GM18951 (cell line): ENCODE results near the gene CARD9.
"Not testable (repeated sequence)": the region's sequence is repeated elsewhere in the genome, so short reads cannot be mapped to it uniquely, and the experiment has no call there.

Source experiments
- POLR2A ChIP-seq: IDR thresholded peaks from 4 replicates; pipeline ENCODE4 v1.6.1; 2011; ENCODE audit warnings: mild to moderate bottlenecking; ENCODE audit not compliant: insufficient read length, insufficient read depth; ENCODE audit errors: extremely low read depth
- in situ Hi-C: fragments of 300-500 bp; cut with MboI; formaldehyde crosslinking; loops from one replicate; pipeline ENCODE4 v1.12.0; 2022; ENCODE audit warnings: low sequenced_read_pairs, mixed read lengths, inconsistent platforms; ENCODE audit not compliant: unreplicated experiment

CARD9 gene

DNA sequence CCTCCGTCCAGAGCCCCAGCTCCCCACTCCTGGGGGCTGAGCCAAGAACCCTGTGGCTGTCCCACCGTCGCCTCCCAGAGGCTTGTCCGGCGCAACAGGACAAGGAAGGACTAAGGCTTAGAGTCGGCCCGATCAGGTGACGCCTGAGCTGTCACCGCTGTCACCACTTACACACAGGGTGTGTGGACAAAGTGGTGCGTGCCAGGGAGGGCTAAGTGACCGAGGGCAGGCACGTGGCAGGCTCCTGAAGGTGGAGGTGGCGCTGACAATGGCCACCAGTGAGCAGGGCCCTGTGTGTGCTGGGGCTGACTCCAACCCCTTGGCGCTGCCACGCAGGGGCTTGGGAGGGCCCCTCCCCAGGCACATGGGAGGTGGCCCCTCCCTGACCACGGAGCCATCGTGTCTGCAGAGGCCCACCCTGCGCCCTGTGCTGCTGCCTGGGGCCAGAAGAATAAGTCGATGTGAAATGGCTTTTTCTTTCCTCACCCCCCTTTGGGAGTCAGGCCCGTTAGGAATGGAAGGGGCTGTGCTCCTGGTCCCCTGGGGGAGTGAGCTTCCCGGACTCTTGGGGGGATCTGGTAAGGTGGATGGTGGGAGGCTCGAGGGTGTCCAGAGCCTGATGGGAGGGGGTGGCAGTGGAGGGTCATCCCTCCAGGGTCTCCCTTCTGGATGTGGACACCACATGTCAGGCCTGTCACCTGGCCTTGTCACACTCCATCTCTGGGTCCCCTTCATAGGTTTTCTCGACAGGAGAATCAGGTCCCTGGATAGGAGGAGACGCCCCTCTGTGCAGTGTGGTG lies 48.8 kb downstream of the CARD9 start:
- in situ Hi-C loops, result no loop called here
- TF ChIP-seq POLR2A, result no peak

DNA sequence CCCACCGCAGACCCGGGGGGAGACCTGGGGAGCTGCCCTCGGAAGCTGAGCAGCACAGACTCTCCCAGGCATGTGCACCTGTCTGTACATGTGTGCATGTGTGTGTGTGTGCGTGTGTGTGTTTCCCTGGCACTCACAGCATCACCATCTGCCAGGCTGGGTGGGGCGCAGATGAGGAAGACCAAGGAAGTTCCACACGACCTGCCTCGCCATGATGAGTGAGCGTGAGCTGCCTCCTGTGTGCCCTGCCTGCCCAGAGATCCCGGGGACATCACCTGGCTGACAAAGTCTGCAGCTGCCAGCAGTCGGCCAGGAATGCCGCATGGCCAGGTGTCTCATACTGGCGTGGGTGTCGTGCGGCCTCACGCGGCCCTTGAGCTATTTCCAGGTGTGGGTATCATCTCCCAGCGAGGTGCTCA lies 50.1 kb downstream of the CARD9 start:
- in situ Hi-C loops, result no loop called here
- no peak for TF ChIP-seq POLR2A

DNA sequence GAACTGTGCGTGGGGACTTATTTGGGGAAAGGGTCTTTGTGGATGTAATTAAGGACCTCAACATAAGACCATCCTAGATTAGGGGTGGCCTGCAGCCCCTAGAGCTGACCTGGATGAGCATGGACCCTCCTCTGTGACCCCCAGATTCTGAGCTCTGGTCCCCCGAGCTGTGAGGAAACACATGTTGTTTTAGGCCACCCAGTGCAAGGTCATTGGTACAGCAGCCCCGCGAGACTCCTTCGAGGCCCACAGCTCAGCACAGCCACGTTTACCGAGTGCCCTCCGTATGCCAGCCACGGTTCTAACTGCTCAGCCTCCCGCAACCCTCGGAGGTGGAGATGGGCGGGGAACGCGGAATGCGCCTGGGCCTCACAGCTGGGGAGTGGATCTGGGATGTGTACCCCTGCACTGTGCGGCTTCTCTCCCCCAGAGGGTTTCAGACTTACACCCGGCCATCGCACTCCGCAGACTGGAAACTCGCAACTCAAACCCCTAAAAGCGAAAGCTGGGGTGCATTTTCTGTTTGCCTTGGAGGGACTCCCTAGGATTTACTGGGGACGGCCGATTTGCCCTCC lies 50.6 kb downstream of the CARD9 start:
- in situ Hi-C loops, result no loop called here
- no peak for TF ChIP-seq POLR2A

DNA sequence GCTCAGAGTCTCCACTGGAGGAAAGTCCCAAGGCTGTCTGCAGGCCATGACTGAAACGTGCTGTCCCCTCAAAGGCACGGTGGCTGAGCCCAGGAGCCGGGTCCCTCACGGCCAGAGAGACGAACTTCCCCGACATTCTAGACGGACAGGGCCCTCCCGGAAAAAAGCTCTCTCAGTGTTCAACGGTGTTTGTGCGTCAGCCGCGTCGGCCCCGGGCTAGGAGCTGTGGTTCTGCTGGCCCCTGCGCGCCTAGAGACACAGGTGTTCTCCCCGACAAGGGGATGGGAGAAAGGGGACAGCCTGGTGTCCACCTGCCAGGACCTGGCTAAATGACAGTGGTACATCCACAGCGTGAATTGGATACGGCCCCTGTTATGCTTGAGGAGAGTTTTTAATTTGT lies 51.9 kb downstream of the CARD9 start:
- TF ChIP-seq POLR2A, result no peak
- in situ Hi-C loops, result no loop called here

DNA sequence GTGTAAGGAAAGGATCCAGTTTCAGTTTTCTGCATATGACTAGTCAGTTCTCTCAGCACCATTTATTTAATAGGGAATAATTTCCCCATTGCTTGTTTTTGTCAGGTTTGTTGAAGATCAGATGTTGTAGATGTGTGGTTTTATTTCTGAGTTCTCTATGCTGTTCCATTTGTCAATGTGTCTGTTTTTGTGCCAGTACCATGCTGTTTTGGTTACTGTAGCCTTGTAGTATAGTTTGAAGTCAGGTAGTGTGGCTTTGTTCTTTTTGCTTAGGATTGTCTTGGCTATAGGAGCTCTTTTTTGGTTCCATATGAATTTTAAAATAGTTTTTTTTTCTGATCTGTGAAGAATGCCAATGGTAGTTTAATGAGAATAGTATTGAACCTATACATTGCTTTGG lies 52.5 kb downstream of the CARD9 start:
- in situ Hi-C loops, result not testable (repeated sequence)

DNA sequence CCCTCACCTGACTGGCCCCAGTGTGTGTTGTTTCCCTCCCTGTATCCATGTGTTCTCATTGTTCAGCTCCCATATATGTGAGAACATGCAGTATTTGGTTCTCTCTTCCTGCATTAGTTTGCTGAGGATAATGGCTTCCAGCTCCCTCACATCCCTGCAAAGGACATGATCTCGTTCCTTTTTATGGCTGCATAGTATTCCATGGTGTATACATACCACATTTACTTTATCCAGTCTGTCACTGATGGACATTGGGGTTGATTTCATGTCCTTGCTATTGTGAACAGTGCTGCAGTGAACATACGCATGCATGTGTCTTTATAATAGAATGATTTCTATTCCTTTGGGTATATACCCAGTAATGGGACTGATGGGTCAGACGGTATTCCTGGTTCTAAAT lies 53.5 kb downstream of the CARD9 start:
- in situ Hi-C loops, result not testable (repeated sequence)

DNA sequence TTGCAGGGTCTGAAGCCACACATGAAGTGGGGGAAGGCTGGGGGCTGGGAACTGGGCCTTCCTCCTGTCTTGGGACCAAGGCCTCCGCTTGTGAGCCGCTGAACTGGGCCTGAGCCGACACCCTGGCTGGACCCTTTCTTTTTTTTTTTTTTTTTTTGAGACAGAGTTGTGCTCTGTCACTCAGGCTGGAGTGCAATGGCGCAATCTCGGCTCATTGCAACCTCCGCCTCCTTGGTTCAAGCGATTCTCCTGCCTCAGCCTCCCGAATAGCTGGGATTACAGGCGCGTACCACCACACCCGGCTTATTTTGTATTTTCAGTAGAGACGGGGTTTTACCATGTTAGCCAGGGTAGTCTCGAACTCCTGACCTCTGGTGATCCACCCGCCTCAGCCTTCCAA lies 54.2 kb downstream of the CARD9 start:
- in situ Hi-C loops, result not testable (repeated sequence)

DNA sequence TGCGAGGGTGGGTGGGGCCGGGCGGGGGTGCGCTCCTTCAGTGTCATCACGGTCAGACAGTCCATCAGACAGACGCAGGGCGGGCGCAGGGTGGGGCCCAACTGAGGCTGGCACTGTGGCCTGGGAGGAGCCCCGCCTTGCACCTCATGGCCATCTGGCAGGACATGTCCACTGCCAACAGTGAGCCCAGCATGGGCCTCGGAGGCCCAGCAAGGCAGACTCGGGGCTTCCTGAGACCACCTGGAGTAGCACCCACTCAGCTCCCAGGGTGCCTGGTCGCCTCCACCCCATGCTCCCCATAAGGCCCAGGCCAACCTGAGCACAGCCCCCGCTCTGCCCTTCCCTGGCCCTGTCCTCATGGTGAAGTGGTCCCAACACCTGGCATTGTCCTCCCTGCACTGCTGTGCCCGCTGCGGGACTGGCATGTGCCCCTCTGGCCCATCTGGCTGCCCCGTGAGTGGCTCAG lies 54.7 kb downstream of the CARD9 start:
- no peak for TF ChIP-seq POLR2A
- in situ Hi-C loops, result no loop called here

DNA sequence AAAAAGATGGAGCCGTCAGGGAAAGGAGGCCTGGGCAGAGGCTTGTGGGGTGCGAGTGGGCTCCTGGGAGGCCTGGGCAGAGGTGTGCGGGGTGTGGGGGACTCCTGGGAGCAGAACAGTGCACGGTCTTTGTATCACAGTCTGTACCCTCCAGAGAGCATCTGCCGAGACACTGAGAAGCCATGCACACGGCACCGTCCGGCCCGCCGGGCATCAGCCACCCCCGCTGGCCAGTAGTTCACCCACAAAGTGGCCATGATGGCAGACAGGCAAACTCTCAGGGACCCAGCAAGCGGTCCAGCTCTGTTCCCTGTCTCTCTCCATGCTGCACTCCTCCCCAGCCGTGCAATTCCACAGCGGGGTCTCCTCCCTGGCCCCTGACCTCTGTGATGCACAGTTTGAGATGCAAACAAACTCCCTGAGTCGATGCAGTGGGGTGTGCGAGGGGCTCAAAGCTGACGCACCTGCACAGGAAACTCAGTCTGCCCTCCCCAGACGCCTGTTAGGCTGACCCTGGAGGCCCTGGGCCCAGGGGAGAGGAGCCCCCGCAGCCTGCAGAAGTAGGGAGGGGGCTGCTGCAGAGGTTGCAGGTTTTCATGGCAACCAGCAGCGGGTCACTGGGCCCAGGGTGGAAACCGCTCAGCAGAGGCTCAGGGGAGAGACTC lies 55.2 kb downstream of the CARD9 start:
- in situ Hi-C loops, result no loop called here
- no peak for TF ChIP-seq POLR2A

DNA sequence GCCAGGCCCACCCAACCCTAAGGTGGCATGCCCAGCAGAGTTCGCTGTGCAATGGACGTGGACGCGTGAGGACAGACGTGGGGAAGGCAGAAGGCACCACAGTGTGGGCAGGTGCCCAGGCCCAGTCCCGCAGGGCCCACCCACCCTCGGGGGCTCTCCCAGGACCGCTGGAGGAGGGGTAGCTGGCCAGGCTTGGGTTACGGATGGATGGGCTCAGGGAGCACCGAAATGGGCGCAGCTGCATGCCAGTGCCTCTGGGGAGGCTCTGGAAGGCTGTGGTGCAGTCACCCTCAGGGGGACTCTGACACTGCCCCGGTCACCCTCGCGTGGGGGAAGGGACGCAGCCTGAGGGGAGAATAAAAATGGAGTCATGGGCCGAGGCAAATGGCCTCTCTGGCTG lies 55.8 kb downstream of the CARD9 start:
- in situ Hi-C loops, result no loop called here
- TF ChIP-seq POLR2A, result no peak

DNA sequence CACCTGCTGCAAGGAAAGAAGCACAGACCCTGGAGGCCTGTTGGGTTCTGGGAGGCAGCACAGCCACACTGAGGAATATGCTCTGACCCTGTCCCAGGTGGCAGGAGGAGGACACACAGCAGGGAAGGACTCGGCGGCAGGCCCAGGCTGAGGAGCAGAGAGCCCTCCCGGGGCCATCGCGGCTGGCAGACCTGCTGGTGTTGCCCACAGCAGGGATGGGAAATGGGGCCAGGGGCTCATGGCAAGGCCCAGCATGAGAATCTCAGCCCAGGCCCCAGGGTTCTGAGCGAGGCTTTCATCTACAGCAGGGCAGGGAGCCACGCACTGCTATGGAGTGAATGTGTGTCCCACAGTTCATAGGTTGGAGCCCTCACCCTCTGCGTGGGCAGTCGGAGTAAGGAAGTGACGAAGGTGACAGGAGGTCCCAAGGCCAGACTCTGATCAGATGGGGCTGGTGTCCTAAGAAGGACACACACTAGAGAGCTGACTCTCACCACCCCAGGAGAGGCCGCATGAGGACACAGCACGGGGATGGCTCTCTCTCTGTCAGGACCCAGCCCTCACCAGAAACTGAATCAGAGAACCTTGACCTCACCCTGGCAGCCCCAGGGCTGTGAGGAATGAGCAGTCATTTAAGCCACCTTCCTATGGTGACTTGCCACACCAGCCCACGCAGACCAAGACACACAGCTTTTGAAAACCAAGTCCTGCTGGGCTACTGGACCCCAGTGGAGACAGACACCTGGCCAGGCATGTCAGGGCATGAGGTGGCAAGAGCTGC lies 56.4 kb downstream of the CARD9 start:
- TF ChIP-seq POLR2A, result no peak
- in situ Hi-C loops, result no loop called here

DNA sequence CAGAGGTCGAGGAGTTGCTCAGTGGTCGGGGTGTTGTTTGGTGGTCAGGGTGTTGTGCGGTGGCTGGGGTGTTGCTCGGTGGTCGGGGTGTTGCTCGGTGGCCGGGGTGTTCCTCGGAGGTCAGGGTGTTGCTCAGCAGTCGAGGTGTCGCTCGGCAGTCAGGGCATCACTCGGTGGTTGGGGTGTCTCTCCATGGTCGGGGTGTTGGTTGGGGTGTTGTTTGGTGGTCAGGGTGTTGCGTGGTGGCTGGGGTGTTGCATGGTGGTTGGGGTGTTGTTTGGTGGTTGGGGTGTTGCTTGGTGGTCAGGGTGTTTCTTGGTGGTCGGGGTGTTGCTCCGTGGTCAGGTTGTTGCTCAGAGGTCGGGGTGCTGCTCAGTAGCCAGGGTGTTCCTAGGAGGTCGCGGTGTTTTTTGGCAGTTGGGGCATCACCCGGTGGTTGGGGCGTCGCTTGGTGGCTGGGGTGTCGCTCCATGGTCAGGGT lies 57.2 kb downstream of the CARD9 start:
- in situ Hi-C loops, result no loop called here
- no peak for TF ChIP-seq POLR2A

DNA sequence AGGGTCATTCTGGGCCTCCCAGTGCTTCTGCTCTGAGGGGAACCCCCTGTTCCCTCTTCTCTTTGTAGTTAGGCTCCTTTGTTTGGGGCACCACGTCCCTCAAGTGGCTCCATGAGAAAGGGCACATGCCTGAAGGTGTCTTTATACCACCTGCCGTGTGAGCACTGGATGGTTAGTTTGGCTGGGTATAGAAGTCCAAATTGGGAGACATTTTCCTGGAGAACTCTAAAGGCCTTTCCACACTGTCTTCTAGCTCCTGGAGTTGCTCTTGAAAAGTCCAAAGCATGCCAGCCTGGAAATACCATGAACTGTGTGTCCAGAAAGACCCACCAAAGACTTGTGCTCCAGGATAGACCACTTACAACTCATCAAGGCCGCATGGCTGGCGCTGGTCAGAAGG lies 58.5 kb downstream of the CARD9 start:
- no peak for TF ChIP-seq POLR2A
- in situ Hi-C loops, result no loop called here

DNA sequence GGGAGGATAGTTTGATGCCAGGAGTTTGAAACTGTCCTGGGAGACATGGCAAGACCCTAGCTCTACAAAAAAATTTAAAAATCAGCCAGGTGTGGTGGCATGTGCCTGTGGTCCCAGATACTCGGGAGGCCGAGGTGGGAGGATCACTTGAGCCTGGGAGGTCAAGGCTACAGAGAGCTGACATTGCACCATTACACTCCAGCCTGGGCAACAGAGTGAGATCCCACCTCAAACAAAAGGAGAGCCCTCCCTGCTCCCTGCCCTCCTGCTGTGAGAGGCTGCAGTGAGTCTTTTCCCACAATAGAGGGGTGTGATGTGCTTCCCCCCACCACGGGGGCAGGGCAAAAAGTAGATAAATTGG lies 59.4 kb downstream of the CARD9 start:
- no peak for TF ChIP-seq POLR2A
- in situ Hi-C loops, result no loop called here
